Gastrocnemius medialis (tissue), 4 donors: ENCODE results near the gene DGKK. TPM values are rescaled to one million over a fixed set of nuclear protein-coding genes. Genes with fewer than 3 reads are reported as not detected.

Experiments
- ATAC-seq, 2 donors: fragments of 150-250 bp; one replicate each; pipeline ENCODE4 v1.9.1; 2016
- DNase-seq, 2 donors: peaks; one replicate each; pipeline ENCODE4 v3.0.0-alpha.2; 2019
- H3K27ac ChIP-seq, 4 donors: fragments of 200-600 bp; sonication (generic); 1 replicate in 1 of 4; 2 replicates in 3 of 4; pipeline ENCODE4 v1.5.1; 2016 to 2018; ENCODE audit warnings: mild to moderate bottlenecking in 2 of 4, moderate library complexity in 1 of 4
- H3K27me3 ChIP-seq, 3 donors: fragments of 200-600 bp; sonication (generic) in 2 of 3; 1 replicate in 1 of 3; 2 replicates in 2 of 3; pipeline versions ENCODE4 v1.5.1 to v1.6.0; 2016 to 2019; ENCODE audit warnings: mild to moderate bottlenecking in 1 of 3, moderate library complexity in 1 of 3
- H3K36me3 ChIP-seq, 2 donors: fragments of 200-600 bp; sonication (generic) in 1 of 2; one replicate each; pipeline ENCODE4 v1.5.1; 2017 to 2018
- H3K4me1 ChIP-seq, 2 donors: fragments of 200-600 bp; sonication (generic) in 1 of 2; one replicate each; pipeline ENCODE4 v1.5.1; 2016 to 2017; ENCODE audit warnings: mild to moderate bottlenecking in 2 of 2
- H3K4me3 ChIP-seq, 4 donors: fragments of 200-600 bp; sonication (generic) in 3 of 4; 1 replicate in 1 of 4; 2 replicates in 3 of 4; pipeline ENCODE4 v1.5.1; 2016 to 2019; ENCODE audit warnings: mild to moderate bottlenecking in 2 of 4
- H3K9me3 ChIP-seq, 3 donors: fragments of 200-600 bp; sonication (generic) in 2 of 3; 1 replicate in 1 of 3; 2 replicates in 2 of 3; pipeline ENCODE4 v1.5.1; 2016 to 2019
- CTCF ChIP-seq, 5 experiments: fragments of 450-650 bp in 3 of 5; fragments of 200-600 bp in 2 of 5; sonication (generic) in 2 of 5; IDR thresholded peaks in 4 of 5; conservative IDR thresholded peaks in 1 of 5; 1 replicate in 4 of 5; 2 replicates in 1 of 5; pipeline ENCODE4 v1.5.1; 2016 to 2019; ENCODE audit warnings: antibody characterized with exemption in 5 of 5, mild to moderate bottlenecking in 3 of 5, moderate library complexity in 3 of 5
- POLR2A ChIP-seq, 2 donors: fragments of 450-650 bp; IDR thresholded peaks; one replicate each; pipeline ENCODE4 v1.6.1; 2017; ENCODE audit warnings: antibody characterized with exemption in 2 of 2, mild to moderate bottlenecking in 2 of 2, moderate library complexity in 2 of 2
- in situ Hi-C, 4 donors: fragments of 200-750 bp; cut with MboI; loops; one replicate each; pipeline versions ENCODE4 v1.15.0 to v1.8.0; 2017; ENCODE audit warnings: low sequenced_read_pairs in 4 of 4
- intact Hi-C: fragments of 100-400 bp; cut with DNase I; formaldehyde crosslinking; loops from one replicate; pipeline ENCODE4 v1.15.1; 2023; ENCODE audit warnings: low total_unique reads
- total RNA-seq, 4 donors: library from RNA; depleted of rRNA; stranded (reverse); fragments of >200 nt; gene quantifications; one replicate each; pipeline versions ENCODE4 v1.1.0 to v1.2.3, GENCODE V29; 2016

Gene DGKK
- total RNA-seq, 4 donors from 2014 or later, result not detected

- intact Hi-C loops, result no loop called here
- Histone ChIP-seq H3K27me3 (peaks cover 0 to 14% (median 4%) of the 10 kb centered on the region in 3 donors), H3K4me1 (no peaks in the 10 kb centered on the region), H3K4me3 (no peak overlapping the region), H3K27ac (no peak overlapping the region), H3K36me3 (no peaks in the 10 kb centered on the region), H3K9me3 (no peaks in the 10 kb centered on the region)
- DNase-seq, result no peak
- ATAC-seq, result no peak
- TF ChIP-seq CTCF (IDR thresholded peaks at IDR 0.05 in 4 of 5, conservative IDR thresholded peaks at IDR 0.05 in 1 of 5), result no peak
- TF ChIP-seq POLR2A (IDR thresholded peaks at IDR 0.05), result no peak
- in situ Hi-C loops, result no loop called here
Observed at GRCh38 chrX:50452782-50453181, 17.8 kb downstream of the DGKK start.

- peaks cover 0 to 7% (median 0%) of the 10 kb centered on the region in 3 donors for H3K27me3 ChIP-seq
- DNase-seq (no peak), ATAC-seq (no peak)
- no peaks in the 10 kb centered on the region for H3K4me1 ChIP-seq
- in situ Hi-C loops (no loop called here), intact Hi-C loops (no loop called here)
- H3K36me3 ChIP-seq, result no peaks in the 10 kb centered on the region
- TF ChIP-seq POLR2A (IDR thresholded peaks at IDR 0.05), result no peak
- H3K4me3 ChIP-seq, result no peak overlapping the region
- H3K9me3 ChIP-seq, result no peaks in the 10 kb centered on the region
- H3K27ac ChIP-seq, result no peak overlapping the region
Observed at GRCh38 chrX:50450324-50450723, 20.3 kb downstream of the DGKK start.

GRCh38 chrX:50448565-50448964 is 22.1 kb downstream of the DGKK start:
- H3K27me3 ChIP-seq, result peaks cover 0 to 7% (median 0%) of the 10 kb centered on the region in 3 donors
- no peaks in the 10 kb centered on the region for H3K4me1 ChIP-seq
- TF ChIP-seq CTCF (IDR thresholded peaks at IDR 0.05 in 4 of 5, conservative IDR thresholded peaks at IDR 0.05 in 1 of 5) (no peak), POLR2A (IDR thresholded peaks at IDR 0.05) (no peak)
- no peak overlapping the region for H3K4me3 ChIP-seq
- H3K9me3 ChIP-seq, result no peaks in the 10 kb centered on the region
- in situ Hi-C loops (no loop called here), intact Hi-C loops (no loop called here)
- ATAC-seq (no peak), DNase-seq (no peak)
- H3K27ac ChIP-seq, result no peak overlapping the region
- H3K36me3 ChIP-seq, result no peaks in the 10 kb centered on the region

GRCh38 chrX:50447535-50447934 is 23.1 kb downstream of the DGKK start:
- DNase-seq, result no peak
- H3K9me3 ChIP-seq, result no peaks in the 10 kb centered on the region
- intact Hi-C loops (no loop called here), in situ Hi-C loops (no loop called here)
- ATAC-seq, result no peak
- no peak overlapping the region for H3K27ac ChIP-seq
- TF ChIP-seq POLR2A (IDR thresholded peaks at IDR 0.05) (no peak), CTCF (IDR thresholded peaks at IDR 0.05 in 4 of 5, conservative IDR thresholded peaks at IDR 0.05 in 1 of 5) (no peak)
- H3K4me1 ChIP-seq, result no peaks in the 10 kb centered on the region
- peaks cover 0 to 7% (median 0%) of the 10 kb centered on the region in 3 donors for H3K27me3 ChIP-seq
- no peaks in the 10 kb centered on the region for H3K36me3 ChIP-seq
- no peak overlapping the region for H3K4me3 ChIP-seq

GRCh38 chrX:50442426-50443116 is 28.1 kb downstream of the DGKK start:
- no peak for ATAC-seq
- Histone ChIP-seq H3K27me3 (peaks cover 0 to 5% (median 0%) of the 10 kb centered on the region in 3 donors), H3K4me3 (no peak overlapping the region), H3K36me3 (no peaks in the 10 kb centered on the region), H3K9me3 (no peaks in the 10 kb centered on the region), H3K4me1 (no peaks in the 10 kb centered on the region), H3K27ac (no peak overlapping the region)
- in situ Hi-C loops (no loop called here), intact Hi-C loops (no loop called here)
- TF ChIP-seq CTCF (IDR thresholded peaks at IDR 0.05 in 4 of 5, conservative IDR thresholded peaks at IDR 0.05 in 1 of 5), result no peak
- no peak for TF ChIP-seq POLR2A (IDR thresholded peaks at IDR 0.05)
- DNase-seq, result no peak
